ENCODE data around the gene GIPC3. TPM values are rescaled to one million over a fixed set of nuclear protein-coding genes. Genes with fewer than 3 reads are reported as not detected.
"Not testable (repeated sequence)": the region's sequence is repeated elsewhere in the genome, so short reads cannot be mapped to it uniquely, and the experiment has no call there.

The GIPC3 gene
- total RNA-seq, 1 donor from 2014 or later = 2.7 TPM

DNA sequence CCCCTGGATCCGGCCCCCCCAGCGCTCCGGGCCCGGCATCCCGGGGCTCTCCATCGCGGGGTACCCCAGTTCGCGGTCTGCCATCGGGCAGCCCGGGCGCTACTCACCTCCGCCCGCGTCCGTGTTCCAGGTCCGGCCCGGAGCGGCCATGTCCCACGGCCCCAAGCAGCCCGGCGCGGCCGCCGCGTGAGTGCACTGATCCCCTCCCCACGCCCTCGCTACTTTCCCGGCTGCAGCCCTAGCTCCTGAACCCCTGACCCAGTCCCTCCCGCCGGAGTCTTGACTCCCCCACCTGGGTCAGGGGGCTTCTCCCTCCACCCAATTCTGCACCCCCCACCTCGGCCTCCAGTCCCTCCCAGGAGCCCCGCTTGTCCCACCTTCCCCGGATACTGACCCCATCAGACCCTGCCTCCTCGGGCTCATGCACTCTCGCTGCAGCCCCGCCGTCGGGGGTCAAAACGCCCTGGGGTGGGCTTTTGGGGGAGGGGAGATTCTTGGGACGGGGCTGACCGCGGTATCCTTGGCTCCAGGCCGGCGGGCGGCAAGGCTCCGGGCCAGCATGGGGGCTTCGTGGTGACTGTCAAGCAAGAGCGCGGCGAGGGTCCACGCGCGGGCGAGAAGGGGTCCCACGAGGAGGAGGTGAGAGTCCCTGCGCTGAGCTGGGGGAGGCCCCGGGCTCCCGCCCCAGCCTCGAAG lies 12.0 kb upstream of the GIPC3 start:
- intact Hi-C loops (cut with DNase I) = loop anchor here (2.0 kb wide), 2 partner anchors 17 to 67 kb away; partner anchors contain the start of genes FZR1 and MFSD12
- DNase-seq (ENCODE audit: missing footprints) (peak; percentile 76), ATAC-seq (peak; percentile 5)

DNA sequence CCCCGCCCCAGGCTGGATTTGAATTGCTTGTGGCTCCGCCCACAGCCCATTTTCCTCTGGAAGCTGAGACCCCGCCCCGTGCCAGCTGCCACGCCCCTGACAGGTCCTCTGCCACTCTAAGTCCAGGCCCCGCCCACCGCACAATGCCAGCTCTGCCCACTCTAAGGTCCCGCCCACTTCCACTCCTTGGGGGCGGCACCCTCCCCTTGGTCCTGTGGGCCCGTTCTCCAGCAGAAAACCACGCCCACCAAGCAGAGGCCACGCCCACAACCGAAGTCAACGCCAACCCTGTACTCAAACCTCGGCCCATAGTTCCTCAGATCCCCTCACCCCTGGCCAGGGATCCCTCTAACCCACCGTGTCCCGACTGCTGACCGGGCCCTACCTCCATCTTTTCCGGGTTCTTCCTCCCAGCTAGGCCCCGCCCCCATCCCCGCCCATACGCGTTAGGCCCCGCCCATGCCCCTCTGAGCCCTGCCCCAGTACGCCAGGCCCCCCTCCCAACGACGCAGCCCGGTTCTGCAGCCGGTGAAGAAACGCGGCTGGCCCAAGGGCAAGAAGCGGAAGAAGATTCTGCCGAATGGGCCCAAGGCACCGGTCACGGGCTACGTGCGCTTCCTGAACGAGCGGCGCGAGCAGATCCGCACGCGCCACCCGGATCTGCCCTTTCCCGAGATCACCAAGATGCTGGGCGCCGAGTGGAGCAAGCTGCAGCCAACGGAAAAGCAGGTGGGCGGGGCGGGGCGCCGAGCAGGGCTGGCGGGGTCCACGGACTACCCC lies 11.2 kb upstream of the GIPC3 start:
- intact Hi-C loops (cut with DNase I) = loop anchor here (2.0 kb wide), 2 partner anchors 17 to 67 kb away; partner anchors contain the start of genes FZR1 and MFSD12
- DNase-seq (ENCODE audit: missing footprints) = peak; percentile 95
- ATAC-seq = no peak

- DNase-seq (ENCODE audit: missing footprints) (no peak), ATAC-seq (no peak)
- intact Hi-C loops (cut with DNase I) = no loop called here
Measured at GRCh38 chr19:3575260-3575741, 10.0 kb upstream of the GIPC3 start.

DNA sequence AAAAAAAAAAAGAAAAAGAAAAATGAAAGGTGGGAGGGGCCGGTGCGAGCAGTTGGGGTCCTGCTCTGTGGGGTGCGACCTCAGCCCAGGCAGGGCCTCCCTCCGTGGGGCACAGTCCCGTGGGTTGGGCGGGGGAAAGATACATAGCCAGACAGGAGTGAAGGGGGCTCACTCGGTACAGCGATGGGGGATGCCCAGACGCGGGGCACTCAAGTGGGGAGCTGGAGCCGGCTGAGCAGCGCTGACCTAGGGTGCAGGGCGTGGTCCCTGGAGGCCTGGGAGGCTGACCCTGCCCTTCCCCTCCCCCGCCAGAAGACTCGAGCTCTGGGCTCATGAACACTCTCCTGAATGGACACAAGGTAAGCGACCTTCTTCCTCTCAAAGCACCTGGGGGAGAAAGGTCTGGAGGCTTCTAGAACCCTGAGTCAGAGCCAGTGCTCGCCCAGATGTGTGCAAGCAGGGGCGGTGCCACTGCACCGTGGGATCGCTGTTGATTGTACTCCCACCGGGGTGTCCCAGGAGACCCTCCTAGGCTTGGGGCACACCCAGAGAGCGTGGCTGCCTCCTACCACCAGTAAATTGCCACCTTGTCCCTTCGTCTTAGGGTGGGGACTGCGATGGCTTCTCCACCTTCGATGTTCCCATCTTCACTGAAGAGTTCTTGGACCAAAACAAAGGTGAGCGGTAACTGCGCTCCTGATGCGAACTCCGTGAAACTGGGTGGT lies 9.2 kb upstream of the GIPC3 start:
- DNase-seq (ENCODE audit: missing footprints) (no peak), ATAC-seq (no peak)
- intact Hi-C loops (cut with DNase I) = no loop called here

GRCh38 chr19:3576696-3577443 lies 8.4 kb upstream of the GIPC3 start:
- DNase-seq (ENCODE audit: missing footprints) (peak; percentile 82), ATAC-seq (peak; percentile 8)
- intact Hi-C loops (cut with DNase I) = no loop called here

DNA sequence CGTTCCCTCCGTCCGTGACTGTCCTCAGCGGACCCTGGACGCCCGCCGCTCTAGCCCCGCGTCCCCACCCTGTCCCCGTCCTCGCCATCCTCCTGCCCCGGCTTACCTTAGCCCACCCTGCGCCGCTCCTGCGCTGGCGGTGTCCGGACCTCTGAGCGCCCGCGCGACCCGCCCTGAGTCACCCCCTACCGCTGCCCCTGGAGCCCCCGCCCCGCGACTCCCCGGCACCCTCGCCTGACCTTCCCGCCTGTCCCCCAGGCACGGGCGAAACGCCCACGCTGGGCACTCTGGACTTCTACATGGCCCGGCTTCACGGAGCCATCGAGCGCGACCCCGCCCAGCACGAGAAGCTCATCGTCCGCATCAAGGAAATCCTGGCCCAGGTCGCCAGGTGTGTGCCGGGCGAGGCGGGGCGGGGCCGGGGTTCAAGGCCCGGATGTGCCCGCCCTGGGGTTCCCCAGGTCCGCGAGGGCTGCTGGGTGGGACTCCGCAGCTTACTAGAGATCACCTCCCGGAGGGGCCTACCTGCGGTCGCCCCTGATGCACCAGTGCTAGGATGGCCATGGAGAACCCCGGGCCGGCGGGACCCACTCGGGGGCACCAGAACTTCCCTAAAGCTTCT lies 7.4 kb upstream of the GIPC3 start:
- DNase-seq (ENCODE audit: missing footprints) (no peak), ATAC-seq (no peak)
- intact Hi-C loops (cut with DNase I) = no loop called here

DNA sequence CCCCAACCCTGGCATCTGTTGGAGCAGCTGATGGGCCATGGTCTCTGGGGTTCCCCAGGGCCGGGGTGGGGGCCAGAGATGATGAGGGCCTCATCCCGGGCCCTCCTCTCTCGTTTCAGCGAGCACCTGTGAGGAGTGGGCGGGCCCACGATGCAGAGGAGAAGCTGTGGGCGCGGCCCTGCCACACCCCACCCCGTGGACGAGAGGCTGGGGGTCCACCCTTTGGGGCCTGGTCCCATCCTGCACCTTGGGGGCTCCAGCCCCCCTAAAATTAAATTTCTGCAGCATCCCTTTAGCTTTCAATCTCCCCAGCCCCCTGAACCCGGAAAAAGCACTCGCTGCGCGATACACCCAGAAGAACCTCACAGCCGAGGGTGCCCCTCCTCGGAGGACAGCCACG lies 6.9 kb upstream of the GIPC3 start:
- ATAC-seq = no peak
- intact Hi-C loops (cut with DNase I) = no loop called here
- DNase-seq (ENCODE audit: missing footprints) = no peak

GRCh38 chr19:3580156-3580934 lies 4.9 kb upstream of the GIPC3 start:
- DNase-seq (ENCODE audit: missing footprints) (no peak), ATAC-seq (no peak)
- intact Hi-C loops (cut with DNase I) = no loop called here

DNA sequence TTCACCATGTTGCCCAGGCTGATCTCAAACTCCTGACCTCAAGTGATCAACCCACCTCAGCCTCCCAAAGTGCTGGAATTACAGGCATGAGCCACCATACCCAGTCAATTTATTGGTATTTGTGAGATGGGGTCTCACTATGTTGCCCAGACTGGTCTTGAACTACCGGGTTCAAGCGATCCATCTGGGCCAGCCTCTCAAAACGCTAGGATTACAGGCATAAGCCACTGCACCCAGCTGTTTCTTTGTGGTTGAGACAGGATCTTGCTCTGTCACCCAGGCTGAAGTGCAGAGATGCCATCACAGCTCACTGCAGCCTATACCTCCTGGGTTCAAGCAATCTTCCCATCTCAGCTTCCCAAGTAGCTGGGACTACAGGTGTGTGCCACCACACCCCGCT lies 3.5 kb upstream of the GIPC3 start:
- intact Hi-C loops (cut with DNase I); ATAC-seq; DNase-seq (ENCODE audit: missing footprints): not testable (repeated sequence)

DNA sequence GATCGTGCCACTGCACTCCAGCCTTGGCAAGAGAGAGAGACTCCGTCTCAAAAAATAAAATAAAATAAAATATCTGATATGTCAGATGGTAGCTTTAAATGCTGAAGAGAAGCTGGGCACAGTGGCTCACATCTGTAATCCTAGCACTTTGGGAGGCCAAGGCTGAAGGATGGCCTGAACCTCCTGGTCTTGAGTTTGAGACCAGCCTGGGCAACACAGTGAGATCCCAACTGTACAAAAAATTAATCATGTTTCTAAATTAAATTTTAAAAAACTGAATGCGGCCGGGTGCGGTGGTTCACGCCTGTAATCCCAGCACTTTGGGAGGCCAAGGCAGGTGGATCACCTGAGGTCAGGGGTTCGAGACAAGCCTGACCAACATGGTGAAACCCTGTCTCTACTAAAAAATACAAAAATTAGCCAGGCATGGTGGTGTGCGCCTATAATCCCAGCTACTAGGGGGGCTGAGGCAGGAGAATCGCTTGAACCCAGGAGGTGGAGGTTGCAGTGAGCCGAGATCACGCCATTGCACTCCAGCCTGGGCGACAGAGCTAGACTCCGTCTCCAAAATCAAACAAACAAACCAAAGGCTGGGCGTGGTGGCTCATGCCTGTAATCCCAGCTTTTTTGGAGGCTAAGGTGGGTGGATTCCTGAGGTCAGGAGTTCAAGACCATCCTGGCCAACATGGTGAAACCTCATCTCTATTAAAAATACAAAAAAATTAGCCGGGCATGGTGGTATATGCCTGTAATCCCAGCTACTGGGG lies 1.1 kb upstream of the GIPC3 start:
- intact Hi-C loops (cut with DNase I); ATAC-seq; DNase-seq (ENCODE audit: missing footprints): not testable (repeated sequence)

DNA sequence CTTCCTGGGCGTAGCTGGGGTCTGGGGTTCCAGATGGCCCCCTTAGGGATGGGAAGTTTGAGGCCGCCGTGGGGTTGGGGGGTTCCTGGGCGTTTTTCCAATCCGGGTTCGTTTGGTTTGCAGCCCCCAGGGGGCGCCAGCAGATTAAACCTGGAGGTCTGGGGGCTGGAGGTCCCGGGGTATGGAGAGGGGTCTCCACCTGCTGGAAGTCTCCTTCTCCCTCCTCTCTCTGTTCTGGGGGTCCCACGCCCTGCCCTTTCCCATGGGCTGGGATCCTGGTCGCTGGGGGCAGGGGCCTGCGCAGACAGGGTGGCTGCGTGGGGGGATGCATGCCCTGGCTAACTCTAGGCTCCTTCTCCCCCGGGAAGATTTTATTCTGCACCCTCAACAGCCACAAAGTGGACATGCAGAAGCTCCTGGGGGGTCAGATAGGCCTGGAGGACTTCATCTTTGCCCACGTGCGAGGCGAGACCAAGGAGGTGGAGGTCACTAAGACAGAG lies 899 bp downstream of the GIPC3 start:
- no peak for DNase-seq (ENCODE audit: missing footprints)
- ATAC-seq = no peak
- intact Hi-C loops (cut with DNase I) = loop anchor here (2.0 kb wide), 1 partner anchor 33 kb away; no protein-coding TSS in a partner anchor

DNA sequence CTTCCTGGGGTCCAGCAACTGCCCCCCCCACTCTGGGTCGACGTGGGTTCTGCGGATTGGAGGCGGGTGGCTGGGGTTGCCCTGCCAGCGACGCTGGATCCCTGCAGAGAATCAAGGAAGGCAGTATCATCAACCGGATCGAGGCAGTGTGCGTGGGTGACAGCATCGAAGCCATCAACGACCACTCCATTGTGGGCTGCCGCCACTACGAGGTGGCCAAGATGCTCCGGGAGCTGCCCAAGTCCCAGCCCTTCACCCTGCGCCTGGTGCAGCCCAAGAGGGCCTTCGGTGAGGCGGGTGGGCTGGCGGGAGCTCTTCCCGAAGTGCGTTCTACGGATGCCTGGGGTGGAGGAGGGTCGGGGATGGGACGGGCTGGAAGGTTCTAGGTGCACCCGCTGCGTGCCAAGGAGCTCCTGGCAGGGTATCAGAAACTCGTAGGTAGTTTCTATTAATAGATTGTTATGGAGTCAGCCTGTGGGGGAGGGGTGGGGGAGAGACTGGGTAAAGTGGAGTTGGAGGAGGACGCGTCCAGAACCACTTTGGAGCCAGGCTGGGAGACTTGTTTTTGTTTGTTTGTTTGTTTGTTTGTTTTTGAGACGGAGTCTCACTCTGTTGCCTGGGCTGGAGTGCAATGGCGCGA lies 1.5 kb downstream of the GIPC3 start:
- no peak for DNase-seq (ENCODE audit: missing footprints)
- no peak for ATAC-seq
- intact Hi-C loops (cut with DNase I) = loop anchor here (2.0 kb wide), 1 partner anchor 32 kb away; no protein-coding TSS in a partner anchor

- ATAC-seq (no peak), DNase-seq (ENCODE audit: missing footprints) (no peak)
- intact Hi-C loops (cut with DNase I) = no loop called here
Measured at GRCh38 chr19:3589439-3589838, 4.2 kb downstream of the GIPC3 start.

- ATAC-seq (no peak), DNase-seq (ENCODE audit: missing footprints) (no peak)
- intact Hi-C loops (cut with DNase I) = no loop called here
Measured at GRCh38 chr19:3589949-3590348, 4.7 kb downstream of the GIPC3 start.

- intact Hi-C loops (cut with DNase I) = no loop called here
- no peak for DNase-seq (ENCODE audit: missing footprints)
- ATAC-seq = no peak
Measured at GRCh38 chr19:3590991-3591659, 5.8 kb downstream of the GIPC3 start.

All from Right ventricle myocardium inferior (tissue), 1 donor.